ENCODE measurements around the gene MDP1. TPM values are rescaled to one million over a fixed set of nuclear protein-coding genes. Genes with fewer than 3 reads are reported as not detected.

MDP1 gene
- total and polyA plus RNA-seq, 2 of the 8 experiments (the other 6 are each of a cell fraction or from before 2014, with no cell fraction given): 17.7 to 32.2 TPM

DNA sequence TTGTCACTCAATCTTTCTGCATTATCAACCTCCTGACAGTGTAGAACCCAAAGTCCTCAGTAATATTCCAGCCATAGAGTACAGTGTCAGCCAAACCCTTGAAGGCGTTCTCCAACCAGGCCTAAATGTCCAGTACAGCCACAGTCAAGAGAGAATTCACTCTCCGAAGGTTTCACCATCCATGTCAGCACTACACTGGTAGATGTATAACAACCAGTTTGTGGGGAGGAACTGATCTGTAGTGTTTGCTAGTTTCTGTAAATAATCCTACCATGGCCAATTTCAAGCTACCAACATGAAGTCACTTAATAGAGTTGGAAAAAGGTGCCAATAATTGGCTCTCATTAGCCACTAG, 456 bp upstream of the MDP1 start:
- Histone ChIP-seq H3K23ac (ENCODE audit: insufficient read length) (no peak overlapping the region), H2BK5ac (ENCODE audit: low read depth, low read length) (no peak overlapping the region), H3K56ac (replicated peaks; ENCODE audit: insufficient read length, low read depth, low read length) (no peak overlapping the region), H2BK12ac (ENCODE audit: low read depth, low read length) (no peak overlapping the region), H3K18ac (ENCODE audit: extremely low read depth, low read length) (no peak overlapping the region), H4K91ac (replicated peaks; ENCODE audit: insufficient read length, low read length) (no peak overlapping the region), H3K79me1 (ENCODE audit: low read depth, low read length) (no peaks in the 10 kb centered on the region), H4K8ac (ENCODE audit: extremely low read depth, insufficient read depth, low read length) (no peak overlapping the region), H4K5ac (ENCODE audit: insufficient read length, low read depth, low read length) (no peak overlapping the region), H3K14ac (ENCODE audit: insufficient read length) (no peak overlapping the region), H3K27me3 (replicated peaks in 1 of 4; ENCODE audit: control insufficient read depth in 3 of 4, extremely low read depth in 1 of 4, insufficient read depth in 3 of 4, low read length in 3 of 4) (no peaks in the 10 kb centered on the region), H2BK20ac (ENCODE audit: low read length) (no peak overlapping the region), H2BK120ac (replicated peaks; ENCODE audit: low read depth, low read length) (no peak overlapping the region), H3K9me3 (ENCODE audit: insufficient read depth in 2 of 2, low read depth in 1 of 2, low read length in 1 of 2) (no peaks in the 10 kb centered on the region), H3K23me2 (ENCODE audit: low read depth, low read length) (peaks cover 8% of the 10 kb centered on the region), H3K27ac (ENCODE audit: low read depth, low read length) (no peak overlapping the region), H2BK15ac (ENCODE audit: low read length) (0 out of 2 replicates have a peak overlapping the region, but pooled peaks have one; percentile 48), H3K4ac (replicated peaks; ENCODE audit: insufficient read length, low read depth, low read length) (no peak overlapping the region), H4K20me1 (replicated peaks in 1 of 2; ENCODE audit: control insufficient read depth in 1 of 2, insufficient read depth in 2 of 2, low read length in 2 of 2) (peaks cover 0 to 1% of the 10 kb centered on the region in 2 experiments), H2AK5ac (ENCODE audit: low read depth, low read length) (no peak overlapping the region), H3K9ac (replicated peaks in 1 of 4; ENCODE audit: extremely low read depth in 1 of 4, low read depth in 3 of 4, low read length in 3 of 4) (no peak overlapping the region), H3K4me1 (replicated peaks in 1 of 4; ENCODE audit: control insufficient read depth in 3 of 4, insufficient read depth in 4 of 4, low read length in 3 of 4) (peaks cover 0 to 5% (median 2%) of the 10 kb centered on the region in 4 experiments; a peak in 1 of 7 replicates), H3K4me3 (ENCODE audit: extremely low read depth in 1 of 4, insufficient read depth in 2 of 4, low read depth in 3 of 4, low read length in 4 of 4) (peak overlapping the region in 2 of 4 experiments; percentile 77 to 78; a peak in 3 of 8 replicates), H2AFZ (ENCODE audit: low read length) (no peak overlapping the region), H3K4me2 (ENCODE audit: insufficient read depth in 1 of 2, low read depth in 2 of 2, low read length in 2 of 2) (peak overlapping the region; percentile 70 to 86; a peak in 2 of 4 replicates), H3K36me3 (ENCODE audit: control insufficient read depth in 2 of 4, insufficient read depth in 4 of 4, low read length in 3 of 4) (peaks cover 0 to 7% (median 5%) of the 10 kb centered on the region in 4 experiments; a peak in 6 of 8 replicates), H3K79me2 (ENCODE audit: control insufficient read depth in 1 of 2, insufficient read depth in 2 of 2, low read length in 2 of 2) (peaks cover 0 to 12% of the 10 kb centered on the region in 2 experiments; a peak in 2 of 4 replicates)
- FAIRE-seq: no peak
- no peak for DNase-seq (ENCODE audit: low read depth in 1 of 2, low spot score in 2 of 2)
- 85% methylated on average over 2 of the region's 2 CpGs; no CpG with 5 or more reads in 1 of the 2 experiments for WGBS, 2 experiments (ENCODE audit: extremely low coverage in 1 of 2, insufficient coverage in 1 of 2, insufficient read length in 1 of 2, insufficient replicate concordance in 2 of 2, low coverage in 1 of 2, low lambda C conversion rate in 2 of 2, missing lambda C conversion rate in 1 of 2)
- CTCF ChIA-PET (ENCODE audit: partially characterized antibody): interaction anchor here (0.5 to 2.1 kb wide), 15 partner anchors 8 to 1914 kb away, joined by 3 to 7 read pairs (median 3); partner anchors contain the start of genes CIDEB, TINF2 and TM9SF1
- POLR2A ChIA-PET (ENCODE audit: partially characterized antibody): interaction anchor here (0.8 to 11.1 kb wide), 17 partner anchors 8 to 92 kb away, joined by 3 to 119 read pairs (median 5); partner anchors contain the start of genes IPO4, RABGGTA, TINF2 and TM9SF1
- no peak for TF ChIP-seq HDAC2 (IDR thresholded peaks at IDR 0.05; ENCODE audit: borderline replicate concordance in 1 of 2, low read depth in 2 of 2, low read length in 2 of 2)

Data from H1 (cell line).